Keratinocyte (primary cell): Measurements from ENCODE around the gene KRT35. TPM values are rescaled to one million over a fixed set of nuclear protein-coding genes. Genes with fewer than 3 reads are reported as not detected.

Source experiments
- DNase-seq: peaks from one replicate; pipeline ENCODE4 v3.0.0-alpha.2; 2011; ENCODE audit warnings: low read depth, missing footprints, low spot score
- FAIRE-seq: peaks from 2 replicates; lab custom pipeline; 2011; peaks lifted over from hg19 to GRCh38; lab: Jason Lieb, UNC
- H2AFZ ChIP-seq: 2 replicates; pipeline ENCODE4 v1.6.0; 2012; ENCODE audit warnings: low read length, control low read depth, inconsistent platforms; ENCODE audit not compliant: control insufficient read depth
- H3K27ac ChIP-seq: 2 replicates; pipeline ENCODE4 v1.5.1; 2011; ENCODE audit warnings: low read length; ENCODE audit not compliant: control insufficient read depth, insufficient read depth
- H3K27me3 ChIP-seq: 3 replicates; pipeline ENCODE4 v1.6.0; 2011; ENCODE audit warnings: low read length; ENCODE audit not compliant: control insufficient read depth, insufficient read depth; ENCODE audit errors: extremely low read depth
- H3K36me3 ChIP-seq, 2 experiments: 2 replicates in 1 of 2; 3 replicates in 1 of 2; pipeline ENCODE4 v1.5.1; 2011; ENCODE audit warnings: low read length in 2 of 2, mild to moderate bottlenecking in 1 of 2; ENCODE audit not compliant: control insufficient read depth in 2 of 2, insufficient read depth in 2 of 2; ENCODE audit errors: extremely low read depth in 1 of 2
- H3K4me1 ChIP-seq: 3 replicates; pipeline ENCODE4 v1.5.1; 2011; ENCODE audit warnings: low read length; ENCODE audit not compliant: control insufficient read depth, insufficient read depth; ENCODE audit errors: extremely low read depth
- H3K4me2 ChIP-seq: 3 replicates; pipeline ENCODE4 v1.6.0; 2011; ENCODE audit warnings: low read depth, low read length; ENCODE audit not compliant: control insufficient read depth, insufficient read depth; ENCODE audit errors: extremely low read depth
- H3K4me3 ChIP-seq, 3 experiments: fragments of 200-600 bp in 1 of 3; sonication (generic) in 1 of 3; 2 replicates in 2 of 3; 3 replicates in 1 of 3; pipeline ENCODE4 v1.5.1; 2011 to 2016; ENCODE audit warnings: low read length in 3 of 3, mild to moderate bottlenecking in 3 of 3, control low read depth in 2 of 3, inconsistent platforms in 1 of 3, low read depth in 1 of 3, mixed read lengths in 1 of 3, mixed run types in 1 of 3, moderate library complexity in 1 of 3; ENCODE audit not compliant: control insufficient read depth in 2 of 3, insufficient read depth in 2 of 3; ENCODE audit errors: extremely low read depth in 1 of 3
- H3K79me2 ChIP-seq: 2 replicates; pipeline ENCODE4 v1.6.0; 2012; ENCODE audit warnings: low read length; ENCODE audit not compliant: control insufficient read depth, insufficient read depth
- H3K9ac ChIP-seq: 3 replicates; pipeline ENCODE4 v1.6.0; 2011; ENCODE audit warnings: low read length; ENCODE audit not compliant: control insufficient read depth, insufficient read depth; ENCODE audit errors: extremely low read depth
- H3K9me1 ChIP-seq: 3 replicates; pipeline ENCODE4 v1.6.0; 2011; ENCODE audit warnings: low read length; ENCODE audit not compliant: control insufficient read depth, insufficient read depth; ENCODE audit errors: extremely low read depth
- H3K9me3 ChIP-seq: 2 replicates; pipeline ENCODE4 v1.5.1; 2012; ENCODE audit warnings: low read depth, low read length; ENCODE audit not compliant: control insufficient read depth
- H4K20me1 ChIP-seq: 3 replicates; pipeline ENCODE4 v1.6.0; 2011; ENCODE audit warnings: low read length; ENCODE audit not compliant: control insufficient read depth, insufficient read depth; ENCODE audit errors: extremely low read depth
- CTCF ChIP-seq, 3 experiments: IDR thresholded peaks in 1 of 3; conservative IDR thresholded peaks in 1 of 3; optimal IDR thresholded peaks in 1 of 3; 2 replicates in 2 of 3; 3 replicates in 1 of 3; pipeline versions ENCODE3 to v1.5.1; 2011; ENCODE audit warnings: low read length in 3 of 3, mild to moderate bottlenecking in 3 of 3, moderate library complexity in 2 of 3, control low read depth in 1 of 3, inconsistent platforms in 1 of 3; ENCODE audit not compliant: insufficient read depth in 2 of 3; ENCODE audit errors: extremely low read depth in 1 of 3
- EZH2 ChIP-seq: IDR thresholded peaks from one replicate; pipeline ENCODE4 v1.6.1; 2012; ENCODE audit warnings: inconsistent platforms, mild to moderate bottlenecking, low read length, moderate library complexity
- dilution Hi-C: fragments of 300-500 bp; cut with MboI; formaldehyde crosslinking; loops from one replicate; pipeline ENCODE4 v1.7.0; 2020; ENCODE audit warnings: low sequenced_read_pairs; ENCODE audit not compliant: extremely low pct_ligation_motif_present
- polyA plus RNA-seq, 5 experiments: library from polyadenylated mRNA; depleted of rRNA in 3 of 5; stranded (reverse) in 3 of 5; stranded (forward) in 1 of 5; unstranded in 1 of 5; fragments of >200 nt; gene quantifications; 1 replicate in 1 of 5; 2 replicates in 3 of 5; 3 replicates in 1 of 5; pipeline versions ENCODE4 v1.2.1 to v1.2.3, GENCODE V29; 2011 to 2012; ENCODE audit warnings: missing spikeins in 2 of 5, low read depth in 1 of 5, low replicate concordance in 1 of 5

Gene KRT35
- polyA plus RNA-seq, 1 donor (not counting 4 experiments of a cell fraction or from before 2014, with no cell fraction given) = not detected

GRCh38 chr17:41444186-41444585 is 36.8 kb downstream of the KRT35 start:
- Histone ChIP-seq H3K27me3 (peaks cover 4% of the 10 kb centered on the region), H3K36me3 (no peaks in the 10 kb centered on the region), H3K27ac (no peak overlapping the region), H3K9me1 (no peaks in the 10 kb centered on the region), H3K4me1 (peaks cover 11% of the 10 kb centered on the region), H3K4me2 (no peak overlapping the region), H3K9me3 (no peaks in the 10 kb centered on the region), H3K4me3 (no peak overlapping the region), H3K79me2 (no peaks in the 10 kb centered on the region), H2AFZ (no peak overlapping the region), H3K9ac (no peak overlapping the region), H4K20me1 (no peaks in the 10 kb centered on the region)
- dilution Hi-C loops = no loop called here
- no peak for DNase-seq
- TF ChIP-seq EZH2 (no peak), CTCF (optimal IDR thresholded peaks at IDR 0.05 in 1 of 3, IDR thresholded peaks at IDR 0.05 in 1 of 3, conservative IDR thresholded peaks at IDR 0.05 in 1 of 3; ENCODE audit: extremely low read depth in 1 of 3, insufficient read depth in 2 of 3, low read length in 3 of 3) (no peak)
- FAIRE-seq = no peak

GRCh38 chr17:41442739-41443138 is 38.2 kb downstream of the KRT35 start:
- no peak for FAIRE-seq
- no peak for TF ChIP-seq CTCF (optimal IDR thresholded peaks at IDR 0.05 in 1 of 3, IDR thresholded peaks at IDR 0.05 in 1 of 3, conservative IDR thresholded peaks at IDR 0.05 in 1 of 3; ENCODE audit: extremely low read depth in 1 of 3, insufficient read depth in 2 of 3, low read length in 3 of 3)
- TF ChIP-seq EZH2 = no peak
- Histone ChIP-seq H3K27ac (no peak overlapping the region), H3K9me3 (no peaks in the 10 kb centered on the region), H3K4me1 (peaks cover 11% of the 10 kb centered on the region), H3K27me3 (peaks cover 4% of the 10 kb centered on the region), H2AFZ (no peak overlapping the region), H3K79me2 (no peaks in the 10 kb centered on the region), H3K9me1 (no peaks in the 10 kb centered on the region), H3K4me2 (no peak overlapping the region), H3K4me3 (no peak overlapping the region), H3K9ac (no peak overlapping the region), H3K36me3 (no peaks in the 10 kb centered on the region), H4K20me1 (no peaks in the 10 kb centered on the region)
- dilution Hi-C loops = no loop called here
- DNase-seq = no peak
